RWPE2 (cell line): ENCODE data around the gene GRK5.

Experiments
- ATAC-seq: fragments of 200-7000 bp; cut with Tn5 transposase; 3 replicates; pipeline ENCODE4 v1.9.1; 2021; ENCODE audit warnings: low read depth
- DNase-seq: peaks from one replicate; pipeline ENCODE4 v3.0.0-alpha.2; 2020; ENCODE audit warnings: low spot score
- H3K27ac ChIP-seq: fragments of 450-650 bp; 2 replicates; pipeline ENCODE4 v1.5.1; 2017; ENCODE audit warnings: mild to moderate bottlenecking; ENCODE audit not compliant: poor library complexity, severe bottlenecking
- H3K27me3 ChIP-seq: fragments of 250-450 bp; sonication (Bioruptor Pico); 2 replicates; pipeline ENCODE4 v1.5.1; 2021; ENCODE audit warnings: mild to moderate bottlenecking, moderate library complexity; ENCODE audit not compliant: insufficient read depth, poor library complexity, severe bottlenecking
- H3K36me3 ChIP-seq: fragments of 250-450 bp; sonication (Bioruptor Pico); 2 replicates; pipeline ENCODE4 v1.5.1; 2020; ENCODE audit warnings: low read depth, mild to moderate bottlenecking, moderate library complexity
- H3K4me1 ChIP-seq: fragments of 250-450 bp; sonication (Bioruptor Pico); 2 replicates; pipeline ENCODE4 v1.5.1; 2021; ENCODE audit warnings: mild to moderate bottlenecking, moderate library complexity; ENCODE audit not compliant: insufficient read depth, poor library complexity, severe bottlenecking
- H3K4me3 ChIP-seq: fragments of 250-450 bp; sonication (Bioruptor Pico); 2 replicates; pipeline ENCODE4 v1.5.1; 2021; ENCODE audit warnings: mild to moderate bottlenecking, moderate library complexity; ENCODE audit not compliant: severe bottlenecking
- H3K9me3 ChIP-seq: fragments of 250-450 bp; sonication (Bioruptor Pico); 2 replicates; pipeline ENCODE4 v1.5.1; 2021; ENCODE audit warnings: mild to moderate bottlenecking, moderate library complexity; ENCODE audit not compliant: severe bottlenecking
- CTCF ChIP-seq: fragments of 450-650 bp; IDR thresholded peaks from one replicate; pipeline ENCODE4 v1.5.1; 2017; ENCODE audit warnings: mild to moderate bottlenecking, moderate library complexity; ENCODE audit not compliant: poor library complexity, severe bottlenecking

Gene GRK5

GRCh38 chr10:119219871-119220270 lies 12.5 kb downstream of the GRK5 start:
- TF ChIP-seq CTCF = no peak
- Histone ChIP-seq H3K4me1 (no peaks in the 10 kb centered on the region), H3K27ac (no peak overlapping the region), H3K27me3 (no peaks in the 10 kb centered on the region), H3K4me3 (no peak overlapping the region), H3K9me3 (no peaks in the 10 kb centered on the region), H3K36me3 (no peaks in the 10 kb centered on the region)
- DNase-seq (no peak), ATAC-seq (no peak)

DNA sequence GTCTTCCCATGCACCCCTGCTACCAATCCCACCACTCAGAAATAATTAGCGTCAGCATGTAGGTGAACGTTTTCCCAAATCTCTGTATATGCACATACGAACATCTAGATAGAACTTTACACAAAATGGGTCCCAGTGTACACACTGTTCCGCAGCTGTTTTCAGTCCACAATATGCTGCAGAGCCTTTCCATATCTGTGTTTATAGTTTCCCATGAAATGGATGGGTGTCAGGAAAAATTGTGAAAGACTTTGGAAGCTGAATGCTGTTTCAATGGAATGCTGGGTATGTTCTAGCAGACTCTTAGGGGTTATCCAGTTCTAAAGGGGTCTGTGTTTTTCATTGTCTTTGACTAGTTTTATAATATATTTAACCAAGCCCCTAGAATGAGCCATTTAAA lies 13.8 kb downstream of the GRK5 start:
- Histone ChIP-seq H3K4me3 (no peak overlapping the region), H3K27me3 (no peaks in the 10 kb centered on the region), H3K4me1 (no peaks in the 10 kb centered on the region), H3K27ac (no peak overlapping the region), H3K36me3 (no peaks in the 10 kb centered on the region), H3K9me3 (no peaks in the 10 kb centered on the region)
- ATAC-seq = no peak
- no peak for TF ChIP-seq CTCF
- no peak for DNase-seq

DNA sequence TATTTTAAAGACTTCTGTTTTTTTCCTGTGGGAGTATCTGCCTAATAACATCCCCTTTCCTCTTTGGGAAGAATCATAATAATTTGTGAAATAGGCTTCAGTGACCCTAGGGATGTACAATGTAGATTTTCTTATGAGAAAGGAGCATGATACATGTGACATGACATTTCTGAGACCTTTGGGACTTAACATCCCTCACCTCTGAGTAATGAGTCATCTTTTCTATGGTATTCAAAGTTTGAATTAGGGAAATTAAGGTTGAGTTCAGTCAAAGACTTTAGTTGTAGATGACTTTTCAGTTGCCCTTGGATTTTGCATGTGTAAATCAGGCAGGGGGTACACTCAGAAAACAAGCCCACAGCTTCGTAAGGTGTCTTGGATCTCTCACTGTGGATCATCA lies 14.3 kb downstream of the GRK5 start:
- TF ChIP-seq CTCF = no peak
- no peak for DNase-seq
- no peak for ATAC-seq
- no peaks in the 10 kb centered on the region for H3K36me3 ChIP-seq
- H3K4me3 ChIP-seq = no peak overlapping the region
- H3K27ac ChIP-seq = no peak overlapping the region
- H3K27me3 ChIP-seq = no peaks in the 10 kb centered on the region
- no peaks in the 10 kb centered on the region for H3K9me3 ChIP-seq
- H3K4me1 ChIP-seq = no peaks in the 10 kb centered on the region

DNA sequence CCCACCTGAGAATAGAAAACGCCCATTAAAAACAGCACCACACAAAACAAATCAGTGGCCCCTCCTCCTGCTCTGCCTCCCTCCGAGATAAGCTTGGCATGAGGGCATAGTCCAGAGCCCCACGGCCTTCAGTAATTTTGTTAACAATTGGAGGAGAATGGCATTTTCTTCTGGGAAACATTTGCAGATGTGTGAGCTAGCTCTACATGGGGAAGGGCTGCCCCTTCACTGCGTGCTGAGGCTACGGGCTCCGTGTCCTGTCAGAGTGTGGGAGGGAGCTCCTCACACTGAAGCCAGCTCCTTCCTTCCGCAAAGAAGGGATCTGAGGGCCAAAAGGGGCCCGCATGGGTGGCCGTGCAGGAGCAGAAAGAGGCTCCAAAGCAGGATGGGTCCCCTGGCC lies 15.2 kb downstream of the GRK5 start:
- no peak overlapping the region for H3K4me3 ChIP-seq
- no peaks in the 10 kb centered on the region for H3K9me3 ChIP-seq
- no peak for TF ChIP-seq CTCF
- DNase-seq (no peak), ATAC-seq (no peak)
- no peaks in the 10 kb centered on the region for H3K36me3 ChIP-seq
- no peaks in the 10 kb centered on the region for H3K4me1 ChIP-seq
- no peaks in the 10 kb centered on the region for H3K27me3 ChIP-seq
- H3K27ac ChIP-seq = no peak overlapping the region

DNA sequence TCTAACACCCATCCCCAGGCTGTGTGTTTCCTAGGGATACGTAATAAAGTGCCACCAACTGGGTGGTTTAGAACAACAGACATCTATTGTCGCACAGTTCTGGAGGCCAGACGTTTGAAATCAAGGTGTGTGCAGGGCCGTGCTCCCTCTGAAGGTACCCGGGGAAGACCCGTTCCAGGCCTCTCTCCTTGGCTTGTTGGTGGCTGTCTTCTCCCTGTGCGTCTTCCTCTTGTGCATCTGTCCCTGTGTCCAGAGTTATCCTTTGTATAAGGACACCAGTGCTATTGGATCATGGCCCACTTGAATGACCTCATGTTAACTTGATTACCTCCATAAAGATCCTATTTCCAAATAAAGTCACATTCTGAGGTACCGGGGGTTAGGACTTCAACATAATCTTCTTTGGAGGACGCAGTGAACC lies 15.6 kb downstream of the GRK5 start:
- Histone ChIP-seq H3K4me3 (no peak overlapping the region), H3K9me3 (no peaks in the 10 kb centered on the region), H3K27me3 (no peaks in the 10 kb centered on the region), H3K27ac (no peak overlapping the region), H3K4me1 (no peaks in the 10 kb centered on the region), H3K36me3 (no peaks in the 10 kb centered on the region)
- no peak for ATAC-seq
- no peak for DNase-seq
- TF ChIP-seq CTCF = no peak
